Measurements from ENCODE around the gene PCYT2.

The PCYT2 gene

GRCh38 chr17:81927152-81927652 is 16.0 kb upstream of the PCYT2 start:
- Histone ChIP-seq H3K27me3 (ENCODE audit: insufficient read depth, poor library complexity, severe bottlenecking) (no peaks in the 10 kb centered on the region), H3K27ac (replicated peaks) (peak overlapping the region; percentile 92), H3K4me3 (replicated peaks; ENCODE audit: insufficient read depth, low read length) (peak overlapping the region; percentile 76)
- DNase-seq (ENCODE audit: low read depth in 1 of 2, low spot score in 1 of 2): no peak
- TF ChIP-seq REST (IDR thresholded peaks at IDR 0.05; ENCODE audit: insufficient replicate concordance, low read depth) (no peak), POLR2AphosphoS5 (IDR thresholded peaks at IDR 0.05; ENCODE audit: low read depth) (no peak), GABPA (IDR thresholded peaks at IDR 0.05; ENCODE audit: low read depth) (no peak), SPI1 (IDR thresholded peaks at IDR 0.05; ENCODE audit: borderline replicate concordance, low read depth) (no peak)
- TF ChIP-seq, protein P1, sequence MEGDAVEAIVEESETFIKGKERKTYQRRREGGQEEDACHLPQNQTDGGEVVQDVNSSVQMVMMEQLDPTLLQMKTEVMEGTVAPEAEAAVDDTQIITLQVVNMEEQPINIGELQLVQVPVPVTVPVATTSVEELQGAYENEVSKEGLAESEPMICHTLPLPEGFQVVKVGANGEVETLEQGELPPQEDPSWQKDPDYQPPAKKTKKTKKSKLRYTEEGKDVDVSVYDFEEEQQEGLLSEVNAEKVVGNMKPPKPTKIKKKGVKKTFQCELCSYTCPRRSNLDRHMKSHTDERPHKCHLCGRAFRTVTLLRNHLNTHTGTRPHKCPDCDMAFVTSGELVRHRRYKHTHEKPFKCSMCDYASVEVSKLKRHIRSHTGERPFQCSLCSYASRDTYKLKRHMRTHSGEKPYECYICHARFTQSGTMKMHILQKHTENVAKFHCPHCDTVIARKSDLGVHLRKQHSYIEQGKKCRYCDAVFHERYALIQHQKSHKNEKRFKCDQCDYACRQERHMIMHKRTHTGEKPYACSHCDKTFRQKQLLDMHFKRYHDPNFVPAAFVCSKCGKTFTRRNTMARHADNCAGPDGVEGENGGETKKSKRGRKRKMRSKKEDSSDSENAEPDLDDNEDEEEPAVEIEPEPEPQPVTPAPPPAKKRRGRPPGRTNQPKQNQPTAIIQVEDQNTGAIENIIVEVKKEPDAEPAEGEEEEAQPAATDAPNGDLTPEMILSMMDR (IDR thresholded peaks at IDR 0.05; ENCODE audit: insufficient read depth, low read length): no peak

DNA sequence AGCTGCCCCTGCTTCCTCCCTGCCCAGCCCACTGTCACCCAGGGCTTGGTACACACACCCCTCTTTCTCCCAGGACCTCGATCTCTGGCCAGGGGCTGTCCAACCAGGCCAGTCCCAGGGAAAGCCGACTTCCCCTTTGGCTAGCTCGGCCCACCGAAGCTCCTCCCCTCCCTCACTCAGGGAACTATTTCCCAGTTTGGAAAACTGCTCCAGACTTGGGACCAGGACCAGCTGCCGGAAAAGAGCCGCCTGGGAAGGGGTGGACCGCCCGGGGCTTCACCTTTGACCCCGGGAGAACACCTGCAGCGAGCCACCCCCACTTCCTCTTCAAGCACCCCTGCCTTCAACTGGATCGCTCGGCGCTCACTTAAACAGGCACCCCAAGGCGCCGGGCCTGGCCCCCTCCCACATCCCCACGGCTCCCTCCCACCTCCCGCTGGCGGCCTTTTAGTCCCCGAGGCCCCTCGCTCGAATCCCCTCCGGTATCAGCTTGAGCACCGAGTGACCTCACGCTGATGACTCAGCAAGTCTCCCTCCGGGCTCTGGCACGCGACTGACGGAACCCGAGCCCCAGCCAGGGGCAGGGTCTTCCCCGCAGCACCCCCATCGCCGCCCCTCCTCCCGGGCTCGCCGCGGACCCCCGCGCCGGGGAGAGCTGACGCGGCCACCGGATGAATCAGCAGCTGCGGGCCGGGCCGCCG is 15.4 kb upstream of the PCYT2 start:
- no peaks in the 10 kb centered on the region for H3K27me3 ChIP-seq (ENCODE audit: insufficient read depth, poor library complexity, severe bottlenecking)
- TF ChIP-seq SPI1 (IDR thresholded peaks at IDR 0.05; ENCODE audit: borderline replicate concordance, low read depth): peak; percentile 87
- TF ChIP-seq, protein P1 (IDR thresholded peaks at IDR 0.05; ENCODE audit: insufficient read depth, low read length): no peak
- peak; percentile 84 to 85 for DNase-seq (ENCODE audit: low read depth in 1 of 2, low spot score in 1 of 2)
- H3K27ac ChIP-seq (replicated peaks): peak overlapping the region; percentile 92
- peak overlapping the region; percentile 76 for H3K4me3 ChIP-seq (replicated peaks; ENCODE audit: insufficient read depth, low read length)

- Histone ChIP-seq H3K27ac (replicated peaks) (peak overlapping the region; percentile 92), H3K4me3 (replicated peaks; ENCODE audit: insufficient read depth, low read length) (peak overlapping the region; percentile 76), H3K27me3 (ENCODE audit: insufficient read depth, poor library complexity, severe bottlenecking) (no peaks in the 10 kb centered on the region)
- DNase-seq (ENCODE audit: low read depth in 1 of 2, low spot score in 1 of 2): no peak
- no peak for TF ChIP-seq REST (IDR thresholded peaks at IDR 0.05; ENCODE audit: insufficient replicate concordance, low read depth)
- TF ChIP-seq GABPA (IDR thresholded peaks at IDR 0.05; ENCODE audit: low read depth): no peak
- TF ChIP-seq, protein P1 (IDR thresholded peaks at IDR 0.05; ENCODE audit: insufficient read depth, low read length): no peak
- no peak for TF ChIP-seq POLR2AphosphoS5 (IDR thresholded peaks at IDR 0.05; ENCODE audit: low read depth)
- TF ChIP-seq SPI1 (IDR thresholded peaks at IDR 0.05; ENCODE audit: borderline replicate concordance, low read depth): no peak
Measured at GRCh38 chr17:81925860-81926450, 14.8 kb upstream of the PCYT2 start.

Data from HL-60 (cell line).